ENCODE data around the gene UFSP2.

Gene UFSP2

DNA sequence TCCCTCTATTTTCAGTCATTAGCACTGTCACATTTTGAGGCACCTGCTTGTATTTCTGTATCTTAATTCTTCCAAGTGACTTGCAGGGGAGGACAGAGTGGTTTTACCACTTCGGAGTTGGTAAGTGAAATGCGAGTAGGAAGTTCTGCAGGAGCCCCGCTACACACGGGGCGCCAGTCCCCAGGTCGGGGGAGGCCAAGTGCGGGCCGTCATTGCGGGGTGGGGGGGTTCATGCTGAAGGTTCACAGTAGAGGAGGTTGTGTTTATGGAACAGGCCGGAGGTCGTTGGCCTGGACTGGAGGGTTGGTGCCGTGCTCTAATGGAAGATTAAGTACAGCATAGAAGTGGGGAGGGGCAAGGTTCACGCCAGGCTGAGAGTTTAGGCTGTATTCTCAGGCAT, 74.1 kb downstream of the UFSP2 start:
- no peak for DNase-seq

Measured in DMS79 treated with DMSO at 0.1 percent for 48 hours (cell line).